ENCODE measurements around the gene MDC1.
"Not testable (repeated sequence)": the region's sequence is repeated elsewhere in the genome, so short reads cannot be mapped to it uniquely, and the experiment has no call there.

Gene MDC1

GRCh38 chr6:30664994-30665767 lies 51.9 kb downstream of the MDC1 start:
- Histone ChIP-seq H3K27me3 (ENCODE audit: control insufficient read depth, insufficient read depth, low read length) (no peaks in the 10 kb centered on the region), H3K4me3 (ENCODE audit: low read depth, low read length) (no peak overlapping the region), H3K9ac (ENCODE audit: low read depth, low read length) (no peak overlapping the region), H3K9me3 (ENCODE audit: control insufficient read depth, insufficient read depth, low read length) (no peaks in the 10 kb centered on the region), H3K36me3 (ENCODE audit: control insufficient read depth, insufficient read depth, low read length) (peaks cover 73% of the 10 kb centered on the region), H3K4me1 (ENCODE audit: control insufficient read depth, insufficient read depth, low read length) (no peaks in the 10 kb centered on the region), H3K27ac (ENCODE audit: low read depth, low read length) (no peak overlapping the region)

- not testable (repeated sequence) for H3K27me3 ChIP-seq (ENCODE audit: control insufficient read depth, insufficient read depth, low read length); H3K4me1 ChIP-seq (ENCODE audit: control insufficient read depth, insufficient read depth, low read length); H3K9ac ChIP-seq (ENCODE audit: low read depth, low read length); H3K27ac ChIP-seq (ENCODE audit: low read depth, low read length); H3K4me3 ChIP-seq (ENCODE audit: low read depth, low read length); H3K9me3 ChIP-seq (ENCODE audit: control insufficient read depth, insufficient read depth, low read length)
- peaks cover 90% of the 10 kb centered on the region for H3K36me3 ChIP-seq (ENCODE audit: control insufficient read depth, insufficient read depth, low read length)
Observed at GRCh38 chr6:30657922-30658321, 59.2 kb downstream of the MDC1 start.

GRCh38 chr6:30657454-30657853 lies 59.6 kb downstream of the MDC1 start:
- Histone ChIP-seq H3K9ac (ENCODE audit: low read depth, low read length) (no peak overlapping the region), H3K27ac (ENCODE audit: low read depth, low read length) (no peak overlapping the region), H3K27me3 (ENCODE audit: control insufficient read depth, insufficient read depth, low read length) (no peaks in the 10 kb centered on the region), H3K4me3 (ENCODE audit: low read depth, low read length) (no peak overlapping the region), H3K36me3 (ENCODE audit: control insufficient read depth, insufficient read depth, low read length) (peaks cover 90% of the 10 kb centered on the region), H3K9me3 (ENCODE audit: control insufficient read depth, insufficient read depth, low read length) (no peaks in the 10 kb centered on the region), H3K4me1 (ENCODE audit: control insufficient read depth, insufficient read depth, low read length) (no peaks in the 10 kb centered on the region)

GRCh38 chr6:30656513-30656912 lies 60.6 kb downstream of the MDC1 start:
- Histone ChIP-seq H3K27me3 (ENCODE audit: control insufficient read depth, insufficient read depth, low read length) (no peaks in the 10 kb centered on the region), H3K9ac (ENCODE audit: low read depth, low read length) (no peak overlapping the region), H3K36me3 (ENCODE audit: control insufficient read depth, insufficient read depth, low read length) (peaks cover 90% of the 10 kb centered on the region), H3K27ac (ENCODE audit: low read depth, low read length) (no peak overlapping the region), H3K9me3 (ENCODE audit: control insufficient read depth, insufficient read depth, low read length) (no peaks in the 10 kb centered on the region), H3K4me1 (ENCODE audit: control insufficient read depth, insufficient read depth, low read length) (no peaks in the 10 kb centered on the region), H3K4me3 (ENCODE audit: low read depth, low read length) (no peak overlapping the region)

GRCh38 chr6:30655743-30656094 lies 61.4 kb downstream of the MDC1 start:
- Histone ChIP-seq H3K4me3 (ENCODE audit: low read depth, low read length) (no peak overlapping the region), H3K27ac (ENCODE audit: low read depth, low read length) (no peak overlapping the region), H3K27me3 (ENCODE audit: control insufficient read depth, insufficient read depth, low read length) (no peaks in the 10 kb centered on the region), H3K9ac (ENCODE audit: low read depth, low read length) (no peak overlapping the region), H3K4me1 (ENCODE audit: control insufficient read depth, insufficient read depth, low read length) (no peaks in the 10 kb centered on the region), H3K9me3 (ENCODE audit: control insufficient read depth, insufficient read depth, low read length) (no peaks in the 10 kb centered on the region), H3K36me3 (ENCODE audit: control insufficient read depth, insufficient read depth, low read length) (peaks cover 93% of the 10 kb centered on the region)

- Histone ChIP-seq H3K9ac (ENCODE audit: low read depth, low read length) (no peak overlapping the region), H3K27me3 (ENCODE audit: control insufficient read depth, insufficient read depth, low read length) (no peaks in the 10 kb centered on the region), H3K9me3 (ENCODE audit: control insufficient read depth, insufficient read depth, low read length) (no peaks in the 10 kb centered on the region), H3K36me3 (ENCODE audit: control insufficient read depth, insufficient read depth, low read length) (peaks cover 90% of the 10 kb centered on the region), H3K4me3 (ENCODE audit: low read depth, low read length) (no peak overlapping the region), H3K27ac (ENCODE audit: low read depth, low read length) (no peak overlapping the region), H3K4me1 (ENCODE audit: control insufficient read depth, insufficient read depth, low read length) (no peaks in the 10 kb centered on the region)
Observed at GRCh38 chr6:30654798-30655742, 62.0 kb downstream of the MDC1 start.

- Histone ChIP-seq H3K9ac (ENCODE audit: low read depth, low read length) (no peak overlapping the region), H3K4me1 (ENCODE audit: control insufficient read depth, insufficient read depth, low read length) (peaks cover 7% of the 10 kb centered on the region)
Observed at GRCh38 chr6:30651143-30651542, 65.9 kb downstream of the MDC1 start.

More at GRCh38 chr6:30651143-30651542, 65.9 kb downstream of the MDC1 start:
- Histone ChIP-seq H3K9me3 (ENCODE audit: control insufficient read depth, insufficient read depth, low read length) (no peaks in the 10 kb centered on the region), H3K27me3 (ENCODE audit: control insufficient read depth, insufficient read depth, low read length) (no peaks in the 10 kb centered on the region), H3K36me3 (ENCODE audit: control insufficient read depth, insufficient read depth, low read length) (peaks cover 57% of the 10 kb centered on the region), H3K4me3 (ENCODE audit: low read depth, low read length) (no peak overlapping the region), H3K27ac (ENCODE audit: low read depth, low read length) (no peak overlapping the region)

All from HUES48 (cell line).